DOHH2 (cell line): ENCODE data around the gene KRT222.

Experiments used
- H3F3A ChIP-seq: fragments of 200-600 bp; sonication (generic), shearing (Covaris generic); 2 replicates; pipeline ENCODE4 v1.6.0; 2016; ENCODE audit warnings: antibody characterized with exemption, mild to moderate bottlenecking; ENCODE audit not compliant: control insufficient read depth, insufficient read depth
- H3K27ac ChIP-seq: fragments of 200-600 bp; sonication (generic); 2 replicates; pipeline ENCODE4 v1.5.1; 2014; ENCODE audit warnings: low read depth, mild to moderate bottlenecking, low read length, moderate library complexity
- H3K27me3 ChIP-seq: fragments of 200-600 bp; sonication (generic); 2 replicates; pipeline ENCODE4 v1.6.1; 2014; ENCODE audit warnings: mild to moderate bottlenecking, low read length, mixed read lengths; ENCODE audit not compliant: control insufficient read depth
- H3K36me3 ChIP-seq: fragments of 200-600 bp; sonication (generic); 2 replicates; pipeline ENCODE4 v1.6.1; 2014; ENCODE audit warnings: mild to moderate bottlenecking, low read length, moderate library complexity, mixed read lengths; ENCODE audit not compliant: control insufficient read depth
- H3K4me1 ChIP-seq: fragments of 200-600 bp; sonication (generic); 2 replicates; pipeline ENCODE4 v1.6.1; 2014; ENCODE audit warnings: mild to moderate bottlenecking, low read length, mixed read lengths; ENCODE audit not compliant: control insufficient read depth
- H3K4me2 ChIP-seq: fragments of 200-600 bp; sonication (generic); 2 replicates; pipeline ENCODE4 v1.6.0; 2014; ENCODE audit warnings: mild to moderate bottlenecking, low read length, moderate library complexity
- H3K4me3 ChIP-seq: fragments of 200-600 bp; sonication (generic); 2 replicates; pipeline ENCODE4 v1.5.1; 2014; ENCODE audit warnings: mild to moderate bottlenecking, low read length, mixed read lengths
- H3K79me2 ChIP-seq: fragments of 200-600 bp; sonication (generic); 2 replicates; pipeline ENCODE4 v1.6.1; 2014; ENCODE audit warnings: mild to moderate bottlenecking, low read length, mixed read lengths; ENCODE audit not compliant: control insufficient read depth
- H3K9me2 ChIP-seq: fragments of 200-600 bp; sonication (generic); replicated peaks from 2 replicates; pipeline ENCODE4 v1.6.1; 2014; ENCODE audit warnings: mild to moderate bottlenecking, low read length, mixed read lengths; ENCODE audit not compliant: control insufficient read depth
- H3K9me3 ChIP-seq: fragments of 200-600 bp; sonication (generic); 2 replicates; pipeline ENCODE4 v1.6.1; 2014; ENCODE audit warnings: antibody characterized with exemption, low read length, mixed read lengths; ENCODE audit not compliant: control insufficient read depth, insufficient read depth
- H4K20me1 ChIP-seq: fragments of 200-600 bp; sonication (generic); 2 replicates; pipeline ENCODE4 v1.6.0; 2014; ENCODE audit warnings: low read depth, mild to moderate bottlenecking, antibody characterized with exemption, low read length, moderate library complexity; ENCODE audit not compliant: control insufficient read depth, insufficient read depth
- EZH2phosphoT487 ChIP-seq: fragments of 200-600 bp; sonication (generic); IDR thresholded peaks from 2 replicates; pipeline ENCODE4 v1.6.1; 2017; ENCODE audit warnings: borderline replicate concordance, mild to moderate bottlenecking, antibody characterized with exemption, low read length, moderate library complexity, mixed read lengths
- TF ChIP-seq, protein P1 (sequence below): fragments of 200-600 bp; sonication (generic); IDR thresholded peaks from one replicate; pipeline ENCODE4 v1.5.1; 2014; ENCODE audit warnings: antibody characterized with exemption, mild to moderate bottlenecking, low read depth, low read length; ENCODE audit not compliant: poor library complexity, severe bottlenecking

KRT222 gene

DNA sequence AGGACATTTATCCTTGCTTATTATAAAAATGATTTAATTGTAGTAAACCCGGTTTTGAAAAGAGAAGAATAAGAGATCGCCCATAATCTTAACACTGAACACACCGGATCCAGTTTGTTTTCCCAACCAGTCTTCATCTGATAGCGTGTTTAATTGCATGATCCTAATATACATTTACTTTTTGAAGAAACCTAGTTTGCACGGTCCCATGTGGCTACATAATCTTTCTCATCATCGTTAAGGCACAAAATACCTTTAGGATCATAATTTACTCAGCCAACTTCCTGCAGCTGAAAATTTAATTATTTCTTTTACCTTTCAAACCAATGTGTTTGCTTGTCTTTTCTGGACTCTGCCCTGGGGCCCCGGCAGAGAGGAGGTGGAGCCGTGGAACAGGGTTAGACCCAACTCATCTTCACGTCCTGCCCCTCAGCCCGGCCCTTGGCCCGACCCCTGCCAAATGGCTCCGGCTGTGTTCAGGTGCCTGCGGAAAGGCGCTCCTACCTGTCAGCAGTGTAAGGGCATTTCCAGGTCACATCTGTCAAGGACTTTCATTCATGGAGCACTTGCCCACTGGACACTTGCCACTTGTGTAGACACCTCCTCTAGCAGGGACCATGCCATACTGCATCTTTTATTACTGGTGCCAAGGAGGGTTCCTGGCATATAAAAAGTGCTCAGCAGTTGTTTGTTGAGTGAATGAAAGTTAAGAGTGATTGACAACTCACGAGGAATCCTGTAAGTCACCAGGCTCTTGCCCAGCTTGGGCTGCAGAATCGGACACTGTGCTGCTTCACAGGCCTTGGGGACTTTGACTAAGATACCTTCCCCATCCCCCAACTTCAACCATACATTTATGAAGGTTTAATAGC lies 46.0 kb downstream of the KRT222 start:
- no peak for TF ChIP-seq EZH2phosphoT487
- TF ChIP-seq, protein P1, sequence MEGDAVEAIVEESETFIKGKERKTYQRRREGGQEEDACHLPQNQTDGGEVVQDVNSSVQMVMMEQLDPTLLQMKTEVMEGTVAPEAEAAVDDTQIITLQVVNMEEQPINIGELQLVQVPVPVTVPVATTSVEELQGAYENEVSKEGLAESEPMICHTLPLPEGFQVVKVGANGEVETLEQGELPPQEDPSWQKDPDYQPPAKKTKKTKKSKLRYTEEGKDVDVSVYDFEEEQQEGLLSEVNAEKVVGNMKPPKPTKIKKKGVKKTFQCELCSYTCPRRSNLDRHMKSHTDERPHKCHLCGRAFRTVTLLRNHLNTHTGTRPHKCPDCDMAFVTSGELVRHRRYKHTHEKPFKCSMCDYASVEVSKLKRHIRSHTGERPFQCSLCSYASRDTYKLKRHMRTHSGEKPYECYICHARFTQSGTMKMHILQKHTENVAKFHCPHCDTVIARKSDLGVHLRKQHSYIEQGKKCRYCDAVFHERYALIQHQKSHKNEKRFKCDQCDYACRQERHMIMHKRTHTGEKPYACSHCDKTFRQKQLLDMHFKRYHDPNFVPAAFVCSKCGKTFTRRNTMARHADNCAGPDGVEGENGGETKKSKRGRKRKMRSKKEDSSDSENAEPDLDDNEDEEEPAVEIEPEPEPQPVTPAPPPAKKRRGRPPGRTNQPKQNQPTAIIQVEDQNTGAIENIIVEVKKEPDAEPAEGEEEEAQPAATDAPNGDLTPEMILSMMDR, result no peak
- peak overlapping the region; percentile 57 for H3K4me2 ChIP-seq

DNA sequence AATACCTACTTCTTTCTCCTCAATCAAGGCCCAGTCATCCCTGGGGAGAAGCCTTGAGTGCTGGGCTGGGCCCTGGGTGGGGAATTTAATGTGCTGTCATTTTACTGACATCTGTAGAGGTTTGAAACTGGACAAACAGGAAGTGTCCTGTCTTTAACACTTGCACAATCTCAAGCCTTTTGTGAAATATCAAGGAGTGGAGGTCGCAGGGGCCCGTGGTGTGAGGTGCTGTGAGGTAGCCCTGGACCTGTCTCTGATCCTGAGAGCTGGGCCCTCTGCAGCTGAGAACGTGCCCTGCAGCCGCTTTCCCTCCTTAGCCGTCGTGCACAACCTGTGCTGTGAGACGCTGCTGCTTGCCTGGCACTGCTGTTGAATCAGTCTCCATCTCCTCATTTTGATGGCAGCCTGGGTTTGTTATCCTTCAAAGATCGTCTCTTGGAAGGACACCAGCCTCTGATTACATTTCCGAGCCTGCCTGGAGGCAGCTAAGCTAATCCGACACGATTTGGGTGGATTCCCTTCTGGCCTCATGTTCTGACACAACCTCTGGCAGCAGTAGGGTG lies 47.2 kb downstream of the KRT222 start:
- Histone ChIP-seq H3K4me1 (peaks cover 35% of the 10 kb centered on the region), H3K79me2 (no peaks in the 10 kb centered on the region), H3K9me3 (no peaks in the 10 kb centered on the region), H3K4me2 (no peak overlapping the region), H3K9me2 (no peaks in the 10 kb centered on the region), H3K36me3 (no peaks in the 10 kb centered on the region), H3K27me3 (peaks cover 6% of the 10 kb centered on the region; the same call in 1 of the 2 replicates), H3K4me3 (no peak overlapping the region), H3K27ac (no peak overlapping the region), H4K20me1 (no peaks in the 10 kb centered on the region), H3F3A (no peaks in the 10 kb centered on the region; the same call in 1 of the 2 replicates)
- no peak for TF ChIP-seq EZH2phosphoT487
- TF ChIP-seq, protein P1, result no peak

More for the DNA sequence above, 46.0 kb downstream of the KRT222 start:
- Histone ChIP-seq H3K27me3 (0 out of 2 replicates have a peak, but pooled peaks cover 6% of the 10 kb centered on the region), H3K9me2 (no peaks in the 10 kb centered on the region), H4K20me1 (no peaks in the 10 kb centered on the region), H3K27ac (no peak overlapping the region), H3K79me2 (no peaks in the 10 kb centered on the region), H3K4me3 (no peak overlapping the region), H3F3A (peaks cover 4% of the 10 kb centered on the region; the same call in 1 of the 2 replicates), H3K36me3 (no peaks in the 10 kb centered on the region), H3K9me3 (no peaks in the 10 kb centered on the region), H3K4me1 (peaks cover 48% of the 10 kb centered on the region)

DNA sequence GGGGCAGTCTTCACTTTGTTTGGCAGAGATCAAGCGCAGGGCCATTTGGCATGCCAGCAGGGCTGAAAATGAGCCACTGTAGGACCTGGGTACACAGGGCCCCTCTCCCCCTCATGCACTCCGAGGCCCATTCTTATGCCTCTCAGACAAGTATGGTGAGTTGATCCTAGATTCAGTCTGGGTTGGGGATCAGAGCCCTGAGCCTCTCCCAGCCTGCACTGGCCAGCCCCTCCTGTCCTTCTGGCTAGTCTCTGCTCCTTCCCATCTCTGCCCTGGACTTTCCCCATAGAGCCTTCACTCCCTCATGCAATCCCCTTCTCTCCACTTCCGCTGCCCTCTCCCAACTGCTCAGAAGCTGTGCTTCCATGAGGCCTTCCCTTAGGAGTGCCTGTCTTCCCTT lies 48.4 kb downstream of the KRT222 start:
- Histone ChIP-seq H3F3A (no peaks in the 10 kb centered on the region; the same call in 1 of the 2 replicates), H3K36me3 (no peaks in the 10 kb centered on the region), H3K4me3 (no peak overlapping the region), H3K79me2 (no peaks in the 10 kb centered on the region), H3K27ac (no peak overlapping the region), H3K4me1 (peaks cover 30% of the 10 kb centered on the region), H3K9me2 (no peaks in the 10 kb centered on the region), H3K4me2 (no peak overlapping the region), H3K27me3 (peaks cover 9% of the 10 kb centered on the region; the same call in 1 of the 2 replicates), H3K9me3 (no peaks in the 10 kb centered on the region), H4K20me1 (no peaks in the 10 kb centered on the region)
- TF ChIP-seq, protein P1, result no peak
- TF ChIP-seq EZH2phosphoT487, result no peak
